Suprapubic skin (tissue), 4 donors: Measurements from ENCODE around the gene ACAA2. TPM values are rescaled to one million over a fixed set of nuclear protein-coding genes. Genes with fewer than 3 reads are reported as not detected.

Experiments used
- DNase-seq, 2 donors: peaks; one replicate each; pipeline ENCODE4 v3.0.0-alpha.2; 2019; ENCODE audit warnings: low spot score in 2 of 2
- H3K27ac ChIP-seq: fragments of 200-600 bp; sonication (generic); one replicate; pipeline ENCODE4 v1.5.1; 2019
- H3K27me3 ChIP-seq: fragments of 200-600 bp; sonication (generic); one replicate; pipeline ENCODE4 v1.5.1; 2019
- H3K36me3 ChIP-seq: fragments of 200-600 bp; sonication (generic); one replicate; pipeline ENCODE4 v1.5.1; 2019
- H3K4me1 ChIP-seq: fragments of 200-600 bp; sonication (generic); one replicate; pipeline ENCODE4 v1.5.1; 2019
- H3K4me3 ChIP-seq: fragments of 200-600 bp; sonication (generic); one replicate; pipeline ENCODE4 v1.5.1; 2019; ENCODE audit warnings: mild to moderate bottlenecking
- H3K9me3 ChIP-seq: fragments of 200-600 bp; sonication (generic); one replicate; pipeline ENCODE4 v1.5.1; 2019
- CTCF ChIP-seq, 2 donors: fragments of 200-600 bp in 1 of 2; fragments of 450-650 bp in 1 of 2; sonication (generic) in 1 of 2; IDR thresholded peaks; one replicate each; pipeline ENCODE4 v1.5.1; 2016 to 2019; ENCODE audit warnings: antibody characterized with exemption in 2 of 2, mild to moderate bottlenecking in 1 of 2, moderate library complexity in 1 of 2
- EP300 ChIP-seq: sonication (generic); formaldehyde crosslinking; IDR thresholded peaks from one replicate; pipeline ENCODE4 v1.6.1; 2017; ENCODE audit warnings: antibody characterized with exemption
- POLR2A ChIP-seq, 2 donors: fragments of 450-650 bp; IDR thresholded peaks; one replicate each; pipeline ENCODE4 v1.6.1; 2017; ENCODE audit warnings: antibody characterized with exemption in 2 of 2, mild to moderate bottlenecking in 2 of 2, moderate library complexity in 2 of 2
- POLR2AphosphoS5 ChIP-seq, 3 donors: sonication (generic); formaldehyde crosslinking; IDR thresholded peaks; one replicate each; pipeline ENCODE4 v1.6.1; 2017; ENCODE audit warnings: antibody characterized with exemption in 3 of 3
- WGBS: methylation state at CpG from one replicate; pipeline ENCODE4 v1.1.5; 2018; 5-methylcytosine and 5-hydroxymethylcytosine counted together
- total RNA-seq, 4 donors: library from RNA; depleted of rRNA; stranded (reverse); fragments of >200 nt; gene quantifications; one replicate each; pipeline ENCODE4 v1.1.0, GENCODE V29; 2016

ACAA2 gene
- total RNA-seq, 4 donors from 2014 or later = 22.0 to 40.6 (median 27.9) TPM

- Histone ChIP-seq H3K27ac (no peak overlapping the region), H3K36me3 (no peaks in the 10 kb centered on the region), H3K4me1 (peaks cover under 1% of the 10 kb centered on the region), H3K9me3 (no peaks in the 10 kb centered on the region), H3K4me3 (no peak overlapping the region), H3K27me3 (peaks cover 5% of the 10 kb centered on the region)
- TF ChIP-seq EP300 = no peak
- 92% methylated on average over 6 of the region's 8 CpGs for WGBS
- DNase-seq = no peak
Observed at GRCh38 chr18:49853436-49853835, 40.1 kb upstream of the ACAA2 start.

- Histone ChIP-seq H3K27me3 (peaks cover 5% of the 10 kb centered on the region), H3K9me3 (no peaks in the 10 kb centered on the region), H3K36me3 (no peaks in the 10 kb centered on the region), H3K27ac (no peak overlapping the region), H3K4me3 (no peak overlapping the region), H3K4me1 (no peaks in the 10 kb centered on the region)
- no peak for TF ChIP-seq EP300
- TF ChIP-seq POLR2A (IDR thresholded peaks at IDR 0.05) = no peak
- TF ChIP-seq CTCF (IDR thresholded peaks at IDR 0.05) = no peak
- no peak for TF ChIP-seq POLR2AphosphoS5 (IDR thresholded peaks at IDR 0.05)
- 81% methylated on average over 6 of the region's 7 CpGs for WGBS
- DNase-seq = no peak
Observed at GRCh38 chr18:49853011-49853410, 39.7 kb upstream of the ACAA2 start.

GRCh38 chr18:49851624-49852023 is 38.3 kb upstream of the ACAA2 start:
- Histone ChIP-seq H3K27me3 (peaks cover 5% of the 10 kb centered on the region), H3K36me3 (no peaks in the 10 kb centered on the region), H3K9me3 (no peaks in the 10 kb centered on the region), H3K27ac (no peak overlapping the region), H3K4me3 (no peak overlapping the region), H3K4me1 (no peaks in the 10 kb centered on the region)
- no peak for DNase-seq
- no peak for TF ChIP-seq CTCF (IDR thresholded peaks at IDR 0.05)
- no peak for TF ChIP-seq EP300
- no peak for TF ChIP-seq POLR2A (IDR thresholded peaks at IDR 0.05)
- TF ChIP-seq POLR2AphosphoS5 (IDR thresholded peaks at IDR 0.05) = no peak
- WGBS = 86% methylated on average over 4 of the region's 4 CpGs

GRCh38 chr18:49850636-49851035 is 37.3 kb upstream of the ACAA2 start:
- Histone ChIP-seq H3K9me3 (no peaks in the 10 kb centered on the region), H3K4me3 (no peak overlapping the region), H3K36me3 (no peaks in the 10 kb centered on the region), H3K27ac (no peak overlapping the region), H3K4me1 (peaks cover 3% of the 10 kb centered on the region), H3K27me3 (peaks cover 5% of the 10 kb centered on the region)
- TF ChIP-seq POLR2AphosphoS5 (IDR thresholded peaks at IDR 0.05) = no peak
- TF ChIP-seq POLR2A (IDR thresholded peaks at IDR 0.05) = no peak
- TF ChIP-seq EP300 = no peak
- TF ChIP-seq CTCF (IDR thresholded peaks at IDR 0.05) = no peak
- WGBS = 94% methylated on average over 8 of the region's 8 CpGs
- DNase-seq = no peak

GRCh38 chr18:49849331-49850217 is 36.2 kb upstream of the ACAA2 start:
- H3K36me3 ChIP-seq = no peaks in the 10 kb centered on the region
- peaks cover 5% of the 10 kb centered on the region for H3K27me3 ChIP-seq
- peaks cover 3% of the 10 kb centered on the region for H3K4me1 ChIP-seq
- no peak for DNase-seq
- H3K27ac ChIP-seq = no peak overlapping the region
- 52% methylated on average over 8 of the region's 14 CpGs for WGBS
- H3K9me3 ChIP-seq = no peaks in the 10 kb centered on the region
- TF ChIP-seq POLR2AphosphoS5 (IDR thresholded peaks at IDR 0.05) (no peak), EP300 (no peak), POLR2A (IDR thresholded peaks at IDR 0.05) (no peak), CTCF (IDR thresholded peaks at IDR 0.05) (no peak)
- no peak overlapping the region for H3K4me3 ChIP-seq
